HG03521 (cell line): ENCODE data around the gene ASAP3.

Experiments used
- ATAC-seq: cut with Tn5 transposase; IDR thresholded peaks from one replicate; pipeline ENCODE4 v1.9.1; 2021; ENCODE audit warnings: mild to moderate bottlenecking, moderate library complexity; ENCODE audit not compliant: unreplicated experiment

ASAP3 gene

DNA sequence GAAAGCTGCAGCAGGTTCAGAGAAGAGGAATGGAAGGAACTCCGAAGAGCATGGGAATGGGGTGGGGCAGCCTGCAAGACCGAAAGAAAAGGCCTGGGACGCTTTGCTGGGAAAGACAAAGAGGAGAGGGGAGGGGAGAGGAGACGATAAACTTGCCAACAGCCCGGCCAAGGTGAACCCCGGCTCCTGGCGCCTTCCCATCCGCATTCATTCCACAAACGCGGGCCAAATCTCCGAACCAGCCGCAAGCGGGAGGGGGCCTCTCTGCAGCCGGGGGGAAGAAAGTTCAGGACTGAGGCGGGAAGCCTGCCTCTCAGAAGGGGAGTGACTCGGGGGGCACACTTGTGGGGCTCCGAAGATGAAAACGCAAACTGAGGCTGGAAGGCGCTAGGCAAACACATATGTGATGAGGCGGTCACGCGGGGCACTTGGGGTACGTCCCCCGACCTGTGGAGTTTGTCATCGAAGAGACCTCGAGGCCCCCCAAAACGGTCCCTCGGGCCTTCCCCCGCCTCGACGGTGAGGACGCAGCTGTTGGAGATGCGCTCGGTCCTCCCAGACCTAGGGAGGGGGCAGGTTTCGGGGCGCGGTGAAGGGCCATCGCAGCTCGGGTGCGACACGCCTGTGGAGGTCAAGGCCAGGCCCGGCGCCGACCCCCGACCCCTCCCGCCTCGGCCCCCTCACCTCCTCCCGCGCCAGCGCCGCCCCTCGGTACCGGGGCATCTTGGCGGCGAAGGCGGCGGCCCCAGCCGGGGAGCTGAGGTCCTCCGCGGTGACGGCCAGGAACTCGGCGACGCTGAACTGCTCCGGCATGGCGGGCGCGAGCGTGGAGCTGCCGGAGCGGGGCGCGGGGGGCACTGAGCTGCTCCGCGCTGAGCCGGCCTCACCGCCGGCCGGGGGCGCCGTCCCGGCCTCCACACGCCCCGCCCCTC lies at the start of gene ASAP3:
Gene ASAP3, minus strand, starts transcription at position 859 of the 932 bp plus-strand sequence. Its CDS starts 46 bp downstream, at position 813.
- no peak for ATAC-seq

DNA sequence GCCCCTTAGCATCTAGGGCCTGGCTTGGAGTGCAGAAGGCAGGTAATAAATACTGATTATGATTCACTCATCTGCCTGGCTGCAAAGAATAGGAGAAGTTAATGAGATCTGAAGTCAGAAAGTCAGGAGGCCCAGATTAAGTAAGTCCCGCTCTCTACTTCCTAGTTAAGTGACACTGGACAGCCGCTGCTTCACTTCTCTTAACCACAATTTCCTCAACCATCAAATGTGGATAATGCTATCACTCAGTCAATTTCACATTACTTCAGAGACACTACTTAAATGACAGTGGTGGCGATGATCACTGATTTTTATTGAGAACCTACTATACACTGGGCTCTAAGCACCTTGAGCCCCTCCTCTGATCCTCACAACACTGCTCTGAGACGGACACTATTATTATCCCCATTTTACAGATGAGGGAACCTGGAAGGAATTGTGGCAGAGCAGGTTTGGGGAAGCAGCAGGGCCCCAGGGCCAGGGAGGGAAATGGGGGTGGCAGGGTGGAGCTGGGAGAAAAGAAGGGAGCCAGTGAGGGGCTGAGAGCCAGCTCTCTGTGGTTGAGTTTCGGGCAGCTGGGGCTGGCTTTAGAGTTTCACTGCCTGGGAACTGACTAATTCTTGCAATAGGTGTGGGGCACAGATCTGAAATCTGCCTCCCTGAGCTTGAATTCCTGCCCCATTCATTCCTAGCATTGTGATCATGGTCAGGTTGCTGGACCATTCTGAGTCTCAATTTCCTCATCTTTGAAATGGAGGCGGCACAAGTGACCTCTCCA lies 49.5 kb upstream of the ASAP3 start:
- no peak for ATAC-seq

DNA sequence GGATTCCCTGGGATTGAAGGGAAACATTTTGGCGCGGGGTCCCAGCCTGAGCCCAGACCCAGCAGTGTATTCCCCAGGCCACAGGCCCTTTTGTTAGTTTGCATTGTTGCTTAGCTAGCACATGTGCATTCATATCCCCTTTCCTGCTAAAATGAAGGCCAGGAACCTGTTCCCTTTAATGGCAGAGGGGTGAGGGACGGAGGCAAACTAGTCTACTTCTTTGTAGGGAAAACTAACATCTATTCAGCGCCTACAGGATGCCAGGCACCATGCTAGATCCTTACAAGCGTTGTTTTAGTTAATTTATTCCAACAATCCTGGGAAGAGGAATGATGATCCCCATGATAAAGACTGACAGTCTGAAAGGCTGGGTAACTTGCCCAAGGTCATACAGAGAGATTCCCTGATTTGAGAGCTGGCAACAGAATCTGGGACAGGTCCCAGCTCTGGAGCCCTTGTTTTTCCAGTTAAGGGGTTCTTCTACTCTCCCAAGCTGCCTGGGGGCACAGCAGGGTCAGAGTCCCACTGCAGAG lies 47.6 kb upstream of the ASAP3 start:
- ATAC-seq = no peak

DNA sequence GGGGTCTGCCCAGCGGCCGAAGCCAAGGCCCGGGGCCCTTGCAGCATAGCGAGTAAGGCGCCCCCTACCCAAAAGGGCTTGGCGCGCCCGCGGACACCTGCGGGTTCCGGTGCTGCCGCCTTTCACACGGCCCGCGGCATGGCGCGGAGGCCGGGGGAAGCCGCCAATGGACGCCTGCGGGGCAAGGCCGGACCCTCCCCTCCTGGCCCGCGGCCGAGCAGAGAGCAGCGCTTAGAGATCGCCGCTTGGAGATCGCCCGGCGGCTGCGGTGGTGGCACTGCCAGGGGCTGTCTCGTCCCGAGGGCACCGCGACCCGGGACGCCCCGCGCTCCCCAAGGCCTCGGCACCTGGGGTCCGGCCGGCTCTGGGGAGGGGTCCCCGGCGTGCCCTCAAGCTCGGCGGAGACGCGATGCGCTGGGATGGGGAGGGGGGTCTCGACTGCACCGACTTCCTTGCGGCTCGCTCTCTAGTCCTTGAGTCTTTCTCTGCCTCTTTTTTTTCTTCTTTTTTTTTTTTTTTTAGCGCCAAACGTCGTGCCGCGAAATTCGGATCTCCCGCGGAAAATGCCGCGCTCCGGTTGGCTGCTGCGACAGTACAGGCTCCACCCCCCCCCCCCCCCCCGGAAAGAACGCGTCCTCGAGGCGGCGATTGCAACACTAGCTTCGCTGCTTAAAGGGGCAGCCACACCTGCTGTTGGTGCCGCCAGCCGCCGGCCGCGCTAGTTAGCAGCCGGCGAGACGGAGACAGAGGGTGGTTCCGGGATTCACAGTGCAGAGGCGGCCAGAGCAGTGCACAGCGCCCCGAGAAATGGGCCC lies 47.0 kb upstream of the ASAP3 start, which contains the start of gene E2F2:
Gene E2F2, minus strand, starts transcription at position 487 of the 815 bp plus-strand sequence. Its CDS starts 440 bp downstream, at position 47.
- peak; percentile 52 for ATAC-seq

DNA sequence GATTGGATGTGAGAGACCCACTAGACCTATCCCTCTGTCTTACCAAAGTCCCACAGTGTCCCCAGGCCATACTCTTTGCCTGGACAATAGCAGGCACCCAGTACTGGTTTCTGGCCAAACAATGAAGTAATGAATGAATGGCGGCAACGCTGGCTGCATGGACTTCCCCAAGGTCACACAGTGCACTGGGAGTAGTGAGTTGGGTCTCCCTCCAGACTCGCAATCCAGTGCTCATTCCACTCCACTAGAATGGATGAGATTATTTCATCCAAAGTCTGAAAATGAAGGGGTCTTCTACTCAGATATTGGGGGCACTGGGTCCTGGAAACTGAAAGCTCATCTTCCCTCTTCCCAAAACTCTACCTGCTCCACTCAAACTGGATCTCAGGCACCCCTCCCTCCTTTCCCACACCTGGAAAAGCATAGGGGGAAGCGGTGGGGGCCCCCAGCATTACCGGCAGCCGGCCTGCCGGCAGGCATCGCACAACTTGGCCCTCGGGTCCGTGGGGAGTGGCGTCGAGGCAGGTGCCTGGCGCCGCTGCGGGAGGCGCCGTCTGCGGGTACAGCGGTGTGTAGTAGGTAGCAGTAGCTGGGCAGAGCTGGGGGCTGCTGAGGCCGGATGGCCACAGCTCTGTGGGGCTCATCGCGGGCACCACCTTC lies 46.2 kb upstream of the ASAP3 start:
- no peak for ATAC-seq

DNA sequence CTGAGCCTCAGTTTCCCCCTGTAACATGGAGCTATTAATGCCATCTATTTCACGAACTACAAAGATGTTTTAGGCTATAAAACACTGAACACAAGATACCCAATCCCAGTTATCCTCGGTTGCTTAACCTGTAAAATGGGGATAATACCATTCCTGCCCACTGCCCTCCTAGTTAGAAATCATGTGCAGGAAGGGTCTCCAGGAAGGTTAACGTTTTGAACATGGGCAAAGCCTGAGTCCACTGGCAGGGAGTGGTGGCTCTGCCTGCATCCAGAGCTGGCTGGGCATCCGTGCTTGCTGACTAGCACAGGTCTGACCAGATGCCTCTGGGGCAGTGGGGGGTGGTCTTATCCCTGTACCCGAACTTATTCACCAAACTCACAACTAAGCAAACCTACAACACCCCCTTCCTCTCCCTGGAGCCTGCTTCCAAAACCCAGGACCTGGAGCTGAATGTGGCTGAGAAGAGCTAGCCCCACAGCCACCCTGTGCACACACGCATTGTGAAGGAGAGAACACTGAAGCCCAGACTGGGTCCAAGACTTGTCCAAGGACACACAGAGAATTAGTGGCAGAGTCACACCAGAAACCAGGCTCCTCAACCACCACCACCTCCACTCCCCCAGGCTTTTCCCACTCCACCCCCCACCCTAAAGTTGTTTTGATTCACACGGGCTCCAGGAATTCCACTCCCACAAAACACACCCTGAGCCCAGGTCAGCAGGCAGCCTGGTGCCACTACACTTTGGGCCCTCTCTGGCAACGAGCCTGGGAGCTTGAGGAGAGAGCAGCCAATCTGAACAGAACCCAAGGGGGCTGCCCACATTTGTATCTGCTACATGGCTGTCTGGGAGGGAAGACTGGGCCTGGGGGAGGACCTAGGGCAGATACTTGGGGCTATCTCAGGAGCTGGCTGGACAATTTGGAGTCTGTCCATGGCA lies 45.4 kb upstream of the ASAP3 start:
- ATAC-seq = no peak

DNA sequence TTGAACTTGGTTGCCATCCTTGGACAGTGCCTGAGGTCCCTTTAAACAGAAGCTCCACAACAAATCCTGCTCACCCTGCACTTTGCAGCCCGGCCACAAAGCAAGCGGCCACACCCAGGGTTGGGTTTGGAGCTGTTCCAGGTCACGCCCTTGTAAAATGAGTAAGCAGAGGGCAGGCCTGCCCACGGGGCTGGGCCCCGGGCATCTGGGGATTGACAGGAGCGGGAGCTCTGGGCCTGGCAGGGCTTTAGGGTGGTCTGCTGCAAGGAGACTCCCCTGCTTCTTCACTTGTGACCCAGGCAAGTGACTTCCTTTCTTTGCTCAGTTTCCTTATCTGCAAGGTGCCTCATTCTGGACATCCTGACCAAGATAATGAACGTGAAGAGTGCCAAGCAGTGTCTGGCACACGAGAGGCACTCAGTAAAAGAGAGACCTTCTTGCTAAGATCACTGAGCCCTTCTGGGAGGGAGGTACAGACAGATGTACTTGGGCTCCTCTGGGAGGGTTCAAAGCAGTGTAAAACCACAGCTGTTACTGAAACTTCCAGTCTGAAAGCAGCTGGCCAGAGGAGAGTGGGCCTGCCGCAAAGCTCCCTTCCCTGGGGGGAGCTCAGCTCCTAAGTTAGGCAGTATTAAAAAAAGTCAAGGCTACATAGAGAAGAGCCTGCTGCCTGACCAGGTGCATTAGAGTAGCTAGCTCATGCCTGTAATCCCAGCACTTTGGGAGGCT lies 44.4 kb upstream of the ASAP3 start:
- peak; percentile 29 for ATAC-seq

DNA sequence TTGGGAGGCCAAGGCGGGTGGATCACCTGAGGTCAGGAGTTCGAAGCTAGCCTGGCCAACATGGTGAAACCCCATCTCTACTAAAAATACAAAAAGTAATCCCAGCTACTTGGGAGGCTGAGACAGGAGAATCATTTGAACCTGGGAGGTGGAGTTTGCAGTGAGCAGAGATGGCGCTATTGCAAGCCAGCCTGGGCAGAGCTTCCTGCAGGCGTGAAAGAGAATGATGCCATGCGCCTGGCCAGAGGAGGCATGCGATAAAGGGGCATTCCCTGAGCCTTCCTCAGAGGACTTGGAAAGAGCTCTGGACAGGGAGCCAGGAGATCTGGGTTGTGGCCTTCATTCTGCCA lies 43.9 kb upstream of the ASAP3 start:
- no peak for ATAC-seq

DNA sequence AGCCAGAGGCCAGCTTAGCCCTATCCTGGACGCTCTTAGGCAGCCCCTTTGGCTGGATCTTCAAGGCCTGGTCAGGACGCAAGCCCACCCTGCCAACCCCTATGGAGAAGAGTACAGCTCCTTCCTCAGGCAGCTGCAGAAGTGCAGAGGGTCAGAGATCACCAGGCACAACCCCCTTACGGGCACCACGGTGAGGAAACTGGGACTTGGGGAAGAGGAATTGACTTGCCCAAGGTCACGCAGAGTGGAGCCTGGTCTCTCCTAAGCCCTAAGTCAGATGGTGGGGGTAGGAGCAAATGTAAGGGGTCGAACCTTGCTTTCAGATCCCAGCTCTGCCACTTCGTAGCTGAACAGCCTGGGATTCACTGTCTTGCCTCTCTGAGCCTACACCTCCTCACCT lies 43.4 kb upstream of the ASAP3 start:
- no peak for ATAC-seq

DNA sequence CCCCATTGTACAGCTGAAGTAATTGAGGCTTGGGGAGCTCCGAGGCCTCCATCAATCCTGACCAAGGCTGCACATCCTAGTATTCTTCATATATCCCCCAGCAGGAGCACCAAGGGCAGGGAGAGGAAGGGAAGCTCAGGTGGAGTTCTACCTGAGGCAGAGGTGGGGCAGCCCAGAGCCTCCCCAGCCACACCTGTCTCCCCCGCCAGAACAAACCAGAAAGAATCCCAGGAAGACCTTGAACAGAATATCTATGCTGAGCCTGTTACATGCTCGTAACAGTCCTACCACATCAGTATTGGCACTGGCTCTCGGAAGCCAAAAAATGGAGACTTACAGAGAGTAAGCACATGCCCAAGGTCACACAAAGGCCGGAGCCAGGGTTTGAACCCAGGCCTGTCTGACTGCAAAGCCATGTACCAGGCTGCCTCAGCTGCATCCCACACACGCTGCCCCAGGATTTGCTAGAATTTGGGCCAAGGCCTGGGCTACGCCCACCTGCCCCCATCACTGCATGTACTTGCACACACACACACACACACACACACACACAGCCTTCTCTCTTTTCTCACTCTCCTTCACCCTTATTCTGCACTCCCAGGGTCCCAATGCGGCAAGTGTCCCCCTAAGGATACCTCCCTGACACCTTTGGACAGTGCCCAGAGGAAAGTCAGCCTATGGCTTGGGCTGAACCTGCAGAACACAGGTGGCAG lies 42.5 kb upstream of the ASAP3 start:
- ATAC-seq = no peak

DNA sequence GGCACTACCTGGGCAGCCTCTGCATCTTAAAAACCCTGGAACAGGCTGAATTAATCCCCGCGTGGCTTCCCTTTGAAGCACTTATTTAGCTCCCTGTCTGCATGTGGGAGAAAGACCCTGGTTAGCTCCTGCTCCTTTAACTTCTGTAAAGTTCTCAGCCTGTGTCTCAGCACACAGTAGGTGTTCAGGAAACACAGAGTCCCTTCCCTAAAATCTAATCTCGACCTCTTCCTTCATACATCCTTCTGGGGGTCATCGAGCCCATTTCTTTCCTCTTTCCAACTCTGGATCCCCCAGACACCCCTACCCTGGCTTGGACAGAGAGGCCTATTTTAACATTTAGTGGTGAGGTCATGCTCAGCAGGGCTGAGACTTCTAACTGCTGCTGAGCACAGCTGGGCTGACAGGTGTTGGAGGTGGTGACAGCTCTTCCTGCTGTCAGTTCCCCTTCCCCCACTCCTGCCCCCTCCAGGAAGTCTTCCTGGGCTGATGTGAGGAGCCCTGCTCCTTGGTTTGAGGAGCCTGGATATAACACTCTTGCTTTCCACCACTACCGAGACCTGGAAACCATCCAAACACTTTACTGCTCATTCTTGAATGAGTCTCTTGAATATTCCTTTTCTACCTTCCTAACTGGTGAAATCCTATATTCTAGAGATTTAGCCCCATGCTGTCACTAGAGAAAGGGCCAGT lies 41.7 kb upstream of the ASAP3 start:
- no peak for ATAC-seq

DNA sequence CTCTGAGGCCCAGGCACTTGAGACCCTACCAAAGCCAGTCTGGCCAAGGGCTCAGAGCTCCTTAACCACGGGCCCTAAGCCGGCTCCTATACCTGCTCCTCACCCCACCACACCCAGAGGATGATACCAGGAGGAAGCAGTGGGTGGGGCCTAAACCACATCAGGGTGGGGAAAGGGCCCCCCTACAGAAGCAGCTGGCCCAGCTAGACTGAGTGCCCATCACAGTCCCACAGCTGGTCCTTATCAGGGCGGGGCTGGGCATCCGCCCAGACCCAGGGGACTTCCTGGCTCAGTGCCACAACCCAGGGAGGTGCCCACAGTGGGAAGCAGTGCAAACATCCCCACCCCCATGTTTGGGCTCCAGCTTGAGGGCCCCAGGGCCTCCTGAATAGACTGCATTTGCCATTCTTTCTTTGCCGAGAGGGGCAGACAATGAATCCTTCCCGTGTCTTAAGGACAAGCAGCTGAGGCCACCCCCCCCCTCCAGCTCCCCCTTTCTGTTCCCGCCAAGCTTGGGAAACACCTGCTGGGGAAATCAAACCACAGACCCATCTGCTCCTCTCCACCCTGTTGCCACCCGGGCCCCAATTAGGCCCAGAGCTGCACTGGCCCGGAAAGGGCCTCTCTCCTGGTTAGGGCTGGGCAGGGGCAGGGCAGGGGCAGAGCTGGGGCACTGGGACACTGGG lies 40.9 kb upstream of the ASAP3 start:
- no peak for ATAC-seq

DNA sequence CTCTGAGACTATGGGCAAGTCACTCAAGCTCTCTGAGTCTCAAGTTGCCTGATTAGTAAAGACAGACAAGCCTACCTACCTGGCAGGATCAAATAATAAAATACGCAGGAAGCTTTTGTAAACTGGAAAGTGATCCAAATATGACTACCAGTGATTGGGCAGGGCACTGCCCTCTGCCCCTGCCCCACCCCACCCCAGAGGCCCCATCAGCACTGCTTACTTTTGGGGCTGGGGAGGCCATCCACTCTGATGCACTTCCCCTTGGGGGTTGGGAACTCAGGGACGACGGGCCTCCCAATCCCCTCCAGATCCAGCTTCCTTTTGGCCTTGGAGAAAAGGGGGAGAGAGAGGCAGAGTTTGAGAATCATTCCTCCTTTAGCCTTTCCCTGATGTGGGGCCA lies 40.2 kb upstream of the ASAP3 start:
- no peak for ATAC-seq

DNA sequence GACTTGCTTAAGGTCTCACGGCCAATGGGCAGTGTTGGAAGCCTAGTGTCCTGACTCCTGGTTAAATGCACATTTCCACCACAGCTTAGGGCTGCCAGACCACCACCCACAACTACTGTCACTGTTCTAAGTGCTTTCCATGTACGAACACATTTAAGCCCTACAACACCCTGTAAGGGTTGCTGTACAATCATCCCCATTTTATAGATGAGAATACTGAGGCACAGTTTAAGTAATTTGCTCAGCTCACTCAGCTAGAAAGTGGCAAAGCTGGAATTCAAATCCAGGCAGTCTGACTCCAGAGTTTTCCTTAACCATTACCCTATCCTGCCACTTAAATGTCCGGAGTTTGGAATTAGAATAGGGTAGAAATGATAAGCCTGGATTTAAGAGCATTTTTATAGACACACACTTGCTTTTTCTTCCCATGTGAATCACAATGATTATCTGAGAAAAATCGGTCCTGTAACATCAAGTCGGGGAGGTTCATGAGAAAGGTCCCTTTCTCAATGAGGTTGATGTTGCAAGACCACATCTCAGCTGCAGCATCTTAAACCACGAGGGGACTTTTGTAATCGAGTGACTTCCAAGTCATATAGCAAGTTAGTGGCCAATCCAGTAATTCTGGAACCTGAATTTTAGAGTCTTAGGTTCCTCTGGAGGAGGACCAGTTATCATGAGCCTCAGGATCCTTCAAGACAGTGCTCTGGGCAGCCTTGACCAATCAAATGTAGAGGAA lies 38.4 kb upstream of the ASAP3 start:
- no peak for ATAC-seq

DNA sequence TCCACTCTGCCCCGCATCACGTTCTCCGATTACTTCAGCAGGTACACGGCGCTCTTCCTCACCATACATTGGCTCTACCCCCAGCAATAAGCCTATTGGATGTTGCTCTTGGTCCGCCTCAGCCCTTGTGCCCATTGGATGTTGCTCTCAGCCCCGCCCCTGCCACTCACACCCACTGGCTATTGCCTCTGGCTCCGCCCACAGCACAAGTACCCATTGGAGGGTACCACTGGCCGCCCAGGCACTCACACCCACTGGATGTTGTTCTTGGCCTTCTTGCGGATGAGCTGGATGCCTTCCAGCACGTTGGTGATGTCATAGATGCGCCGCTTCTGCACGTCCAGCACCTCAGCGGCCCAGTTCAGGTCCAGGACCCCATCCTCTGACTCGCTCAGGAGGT lies 37.6 kb upstream of the ASAP3 start:
- no peak for ATAC-seq

DNA sequence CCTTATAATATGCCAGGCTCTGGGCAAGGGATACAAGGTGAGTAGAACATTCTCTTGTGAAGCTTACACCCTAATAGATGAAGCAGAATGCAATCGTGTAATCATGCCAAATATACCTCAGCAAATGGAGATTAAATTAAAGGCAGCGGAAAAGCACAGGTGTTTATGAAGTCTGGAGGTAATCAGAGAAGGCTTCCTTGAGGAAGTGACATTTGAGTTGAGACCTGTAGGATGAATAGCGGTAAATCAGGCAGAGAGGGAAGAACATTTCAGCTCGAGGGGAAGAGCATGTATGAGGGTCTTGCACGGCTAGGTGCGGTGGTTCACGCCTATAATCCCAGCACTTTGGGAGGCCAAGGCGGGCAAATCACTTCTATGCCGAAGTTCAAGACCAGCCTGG lies 33.6 kb upstream of the ASAP3 start:
- no peak for ATAC-seq
